Testis (tissue), 3 donors: ENCODE data around the gene TMC3. TPM values are rescaled to one million over a fixed set of nuclear protein-coding genes. Genes with fewer than 3 reads are reported as not detected.

Experiments used
- DNase-seq: peaks from one replicate; pipeline ENCODE4 v3.0.0-alpha.2; 2019
- H3K27ac ChIP-seq, 2 donors: fragments of 200-600 bp; sonication (generic); one replicate each; pipeline ENCODE4 v1.5.1; 2019
- H3K27me3 ChIP-seq: fragments of 200-600 bp; sonication (generic); one replicate; pipeline ENCODE4 v1.5.1; 2019
- H3K36me3 ChIP-seq: fragments of 200-600 bp; sonication (generic); one replicate; pipeline ENCODE4 v1.5.1; 2017; ENCODE audit warnings: low read depth; ENCODE audit errors: missing control alignments
- H3K4me1 ChIP-seq: fragments of 200-600 bp; sonication (generic); one replicate; pipeline ENCODE4 v1.5.1; 2019
- H3K4me3 ChIP-seq, 2 donors: fragments of 200-600 bp; sonication (generic); one replicate each; pipeline ENCODE4 v1.5.1; 2017 to 2019
- H3K9me3 ChIP-seq: fragments of 200-600 bp; sonication (generic); one replicate; pipeline ENCODE4 v1.5.1; 2017
- CTCF ChIP-seq, 3 experiments: fragments of 450-650 bp in 2 of 3; fragments of 200-600 bp in 1 of 3; sonication (generic) in 1 of 3; IDR thresholded peaks; one replicate each; pipeline ENCODE4 v1.5.1; 2016 to 2019; ENCODE audit warnings: antibody characterized with exemption in 3 of 3, mild to moderate bottlenecking in 2 of 3, moderate library complexity in 1 of 3
- POLR2A ChIP-seq: fragments of 450-650 bp; IDR thresholded peaks from one replicate; pipeline ENCODE4 v1.6.1; 2017; ENCODE audit warnings: antibody characterized with exemption, mild to moderate bottlenecking, moderate library complexity
- WGBS, 2 donors: methylation state at CpG; one replicate each; pipeline ENCODE4 v1.1.5; 2018; 5-methylcytosine and 5-hydroxymethylcytosine counted together
- intact Hi-C: fragments of 100-400 bp; cut with DNase I; formaldehyde crosslinking; loops from one replicate; pipeline ENCODE4 v1.15.1; 2023; ENCODE audit warnings: low total_unique reads
- polyA plus RNA-seq: library from polyadenylated mRNA; stranded (reverse); fragments of 350-450 nt; fragmentation: Illumina TruSeq; extraction: RNeasy Lipid Tissue Mini Kit (QIAGEN cat#74804); gene quantifications from one replicate; pipeline ENCODE4 v1.2.3, GENCODE V29; 2014; ENCODE audit warnings: low read depth, low replicate concordance; ENCODE audit not compliant: insufficient read depth
- total RNA-seq, 2 donors: library from RNA; depleted of rRNA; stranded (reverse); fragments of >200 nt; gene quantifications; one replicate each; pipeline ENCODE4 v1.2.3, GENCODE V29; 2016

TMC3 gene
- total and polyA plus RNA-seq, 3 donors from 2014 or later, result 0.16 to 0.31 (median 0.26) TPM

- H3K4me1 ChIP-seq, result peaks cover 16% of the 10 kb centered on the region
- no peak overlapping the region for H3K4me3 ChIP-seq
- WGBS, 2 donors, result 80 to 93% methylated on average over 5 of the region's 5 CpGs
- no peaks in the 10 kb centered on the region for H3K36me3 ChIP-seq
- H3K27ac ChIP-seq, result no peak overlapping the region
- no peaks in the 10 kb centered on the region for H3K9me3 ChIP-seq
- DNase-seq, result no peak
- no peaks in the 10 kb centered on the region for H3K27me3 ChIP-seq
- TF ChIP-seq CTCF (IDR thresholded peaks at IDR 0.05), result no peak
- TF ChIP-seq POLR2A, result no peak
- intact Hi-C loops, result no loop called here
Observed at GRCh38 chr15:81310480-81310879, 63.5 kb downstream of the TMC3 start.

GRCh38 chr15:81309647-81310450, 64.2 kb downstream of the TMC3 start:
- TF ChIP-seq CTCF (IDR thresholded peaks at IDR 0.05) (no peak), POLR2A (no peak)
- intact Hi-C loops, result no loop called here
- no peaks in the 10 kb centered on the region for H3K27me3 ChIP-seq
- 89 to 94% methylated on average over 8 of the region's 8 CpGs for WGBS, 2 donors
- H3K36me3 ChIP-seq, result no peaks in the 10 kb centered on the region
- H3K9me3 ChIP-seq, result no peaks in the 10 kb centered on the region
- no peak for DNase-seq
- H3K4me1 ChIP-seq, result peaks cover 16% of the 10 kb centered on the region
- H3K27ac ChIP-seq, result no peak overlapping the region
- no peak overlapping the region for H3K4me3 ChIP-seq

- DNase-seq, result no peak
- Histone ChIP-seq H3K4me1 (peaks cover 13% of the 10 kb centered on the region), H3K9me3 (no peaks in the 10 kb centered on the region), H3K4me3 (no peak overlapping the region), H3K27me3 (no peaks in the 10 kb centered on the region), H3K27ac (no peak overlapping the region), H3K36me3 (no peaks in the 10 kb centered on the region)
- TF ChIP-seq POLR2A, result no peak
- TF ChIP-seq CTCF (IDR thresholded peaks at IDR 0.05), result no peak
- intact Hi-C loops, result no loop called here
- WGBS, 2 donors, result 71% methylated on average over 2 of the region's 2 CpGs; no CpG with 5 or more reads in 1 of the 2 donors
Observed at GRCh38 chr15:81308260-81308659, 65.8 kb downstream of the TMC3 start.

GRCh38 chr15:81304226-81304625, 69.8 kb downstream of the TMC3 start:
- intact Hi-C loops, result no loop called here
- Histone ChIP-seq H3K27me3 (no peaks in the 10 kb centered on the region), H3K4me3 (no peak overlapping the region), H3K36me3 (no peaks in the 10 kb centered on the region), H3K9me3 (no peaks in the 10 kb centered on the region), H3K4me1 (no peaks in the 10 kb centered on the region), H3K27ac (peak overlapping the region in 1 of 2 donors; percentile 39)
- no peak for TF ChIP-seq POLR2A
- no peak for TF ChIP-seq CTCF (IDR thresholded peaks at IDR 0.05)
- 74 to 80% methylated on average over 5 of the region's 5 CpGs for WGBS, 2 donors
- peak; percentile 38 for DNase-seq
